ENCODE measurements around the gene CAMK1D. TPM values are rescaled to one million over a fixed set of nuclear protein-coding genes. Genes with fewer than 3 reads are reported as not detected.

The CAMK1D gene
- polyA plus RNA-seq, 2 of the 4 experiments (the other 2 are of a cell fraction), result 6.6 to 12.5 TPM

DNA sequence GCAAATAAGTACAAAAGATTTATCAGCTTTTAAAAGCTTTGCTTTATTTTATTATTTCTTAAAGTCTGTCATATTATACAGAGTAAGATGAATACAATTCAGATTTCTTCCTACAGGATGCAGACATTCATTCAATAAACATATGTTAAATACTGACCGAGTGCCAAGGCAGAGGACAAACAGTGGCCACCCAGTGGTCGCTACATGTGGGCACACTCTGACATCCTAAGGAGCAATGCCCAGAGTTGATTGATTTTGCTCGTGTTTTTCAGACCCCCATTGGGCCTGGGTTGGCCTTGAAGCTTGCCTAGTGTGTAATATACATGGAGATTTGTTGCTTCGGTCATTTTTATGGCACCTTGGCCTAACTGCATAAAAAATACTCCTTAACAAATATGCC lies 451.0 kb downstream of the CAMK1D start:
- H3K27ac ChIP-seq, result no peak overlapping the region
- H3K4me3 ChIP-seq, result no peak overlapping the region
- FAIRE-seq (no peak), DNase-seq (ENCODE audit: low read depth in 1 of 2, low spot score in 1 of 2) (no peak), ATAC-seq (peak; percentile 59 to 71; a peak in 4 of 6 replicates)
- H3K9me3 ChIP-seq, result no peaks in the 10 kb centered on the region
- no peak for TF ChIP-seq CHD4 (IDR thresholded peaks at IDR 0.05; ENCODE audit: borderline replicate concordance)
- TF ChIP-seq SMC3 (IDR thresholded peaks at IDR 0.05), result 0 out of 3 replicates have a peak, but pooled peaks have one; percentile 18
- WGBS (ENCODE audit: missing lambda C conversion rate), result 46% methylated on average over 4 of the region's 4 CpGs
- CTCF ChIA-PET, result interaction anchor here (0.5 to 2.0 kb wide), 6 partner anchors 11 to 256 kb away, joined by 3 to 8 read pairs (median 3); no protein-coding TSS in a partner anchor
- H3K4me1 ChIP-seq, result no peaks in the 10 kb centered on the region
- POLR2A ChIA-PET, result no interaction called here
- H3K4me2 ChIP-seq, result no peak overlapping the region

DNA sequence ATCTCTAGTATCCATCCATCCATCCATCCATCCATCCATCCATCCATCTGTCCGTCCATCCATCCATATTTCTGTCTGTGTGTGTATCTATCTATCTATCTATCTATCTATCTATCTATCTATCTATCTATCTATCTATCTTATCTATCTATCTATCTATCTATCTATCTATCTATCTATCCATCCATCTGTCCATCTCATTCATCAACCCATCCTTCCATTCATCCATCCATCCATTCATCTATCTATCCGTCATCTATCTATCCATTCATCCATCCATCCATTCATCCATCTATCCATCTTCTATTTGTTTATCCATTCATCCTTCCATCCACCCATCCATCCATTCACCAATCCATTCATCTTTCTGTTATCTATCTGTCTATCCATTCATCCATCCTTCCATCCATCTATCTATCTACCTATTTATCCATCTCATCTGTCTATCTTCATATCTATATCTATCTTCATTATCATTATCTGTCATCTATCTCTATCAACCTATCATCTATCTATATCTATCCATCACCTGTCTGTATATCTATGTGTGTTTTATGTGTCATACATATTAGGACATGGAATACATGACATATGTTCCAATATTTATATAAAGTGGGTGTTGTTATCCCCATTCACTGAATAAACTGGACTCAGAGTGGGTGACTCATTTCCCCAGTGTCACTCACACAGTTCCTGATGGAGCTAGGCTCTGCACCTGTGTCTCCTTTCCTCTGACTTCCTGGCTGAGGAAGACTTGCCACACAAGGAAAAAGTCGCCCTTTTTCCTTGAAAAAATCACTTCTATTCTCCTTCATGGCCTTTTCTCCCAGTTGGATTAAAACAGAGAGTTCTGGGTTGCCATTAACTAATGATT lies 452.1 kb downstream of the CAMK1D start:
- Histone ChIP-seq H3K4me1 (no peaks in the 10 kb centered on the region), H3K27ac (no peak overlapping the region), H3K4me2 (no peak overlapping the region), H3K4me3 (no peak overlapping the region), H3K9me3 (no peaks in the 10 kb centered on the region)
- DNase-seq (ENCODE audit: low read depth in 1 of 2, low spot score in 1 of 2) (no peak), FAIRE-seq (no peak), ATAC-seq (no peak)
- CTCF ChIA-PET, result interaction anchor here (0.7 to 1.2 kb wide), 3 partner anchors 14 to 255 kb away, joined by 3 read pairs; no protein-coding TSS in a partner anchor
- WGBS (ENCODE audit: missing lambda C conversion rate), result 60% methylated on average over 3 of the region's 3 CpGs
- POLR2A ChIA-PET, result no interaction called here
- TF ChIP-seq CBX2 (IDR thresholded peaks at IDR 0.05; ENCODE audit: borderline replicate concordance, low read depth), result no peak
- TF ChIP-seq HOXB13 (CRISPR knock-in tag; IDR thresholded peaks at IDR 0.05; ENCODE audit: low read depth), result no peak
- TF ChIP-seq MAZ (IDR thresholded peaks at IDR 0.05; ENCODE audit: borderline replicate concordance, low read depth, low read length), result no peak
- TF ChIP-seq CEBPB (IDR thresholded peaks at IDR 0.05), result no peak
- TF ChIP-seq, protein P1, sequence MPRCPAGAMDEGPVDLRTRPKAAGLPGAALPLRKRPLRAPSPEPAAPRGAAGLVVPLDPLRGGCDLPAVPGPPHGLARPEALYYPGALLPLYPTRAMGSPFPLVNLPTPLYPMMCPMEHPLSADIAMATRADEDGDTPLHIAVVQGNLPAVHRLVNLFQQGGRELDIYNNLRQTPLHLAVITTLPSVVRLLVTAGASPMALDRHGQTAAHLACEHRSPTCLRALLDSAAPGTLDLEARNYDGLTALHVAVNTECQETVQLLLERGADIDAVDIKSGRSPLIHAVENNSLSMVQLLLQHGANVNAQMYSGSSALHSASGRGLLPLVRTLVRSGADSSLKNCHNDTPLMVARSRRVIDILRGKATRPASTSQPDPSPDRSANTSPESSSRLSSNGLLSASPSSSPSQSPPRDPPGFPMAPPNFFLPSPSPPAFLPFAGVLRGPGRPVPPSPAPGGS (IDR thresholded peaks at IDR 0.05), result no peak
- TF ChIP-seq FOSB (CRISPR knock-in tag; IDR thresholded peaks at IDR 0.05), result no peak
- TF ChIP-seq HMGXB4 (CRISPR knock-in tag; IDR thresholded peaks at IDR 0.05; ENCODE audit: borderline replicate concordance), result no peak
- TF ChIP-seq EP300 (IDR thresholded peaks at IDR 0.05), result no peak
- no peak for TF ChIP-seq BHLHE40 (IDR thresholded peaks at IDR 0.05; ENCODE audit: low read depth, low read length)

GRCh38 chr10:12803776-12804175 lies 454.4 kb downstream of the CAMK1D start:
- no peaks in the 10 kb centered on the region for H3K9me3 ChIP-seq
- POLR2A ChIA-PET, result no interaction called here
- WGBS (ENCODE audit: missing lambda C conversion rate), result 84% methylated on average over 4 of the region's 4 CpGs
- DNase-seq (ENCODE audit: low read depth in 1 of 2, low spot score in 1 of 2) (no peak), FAIRE-seq (no peak), ATAC-seq (no peak)
- H3K4me1 ChIP-seq, result no peaks in the 10 kb centered on the region
- no peak overlapping the region for H3K4me3 ChIP-seq
- H3K27ac ChIP-seq, result no peak overlapping the region
- no peak overlapping the region for H3K4me2 ChIP-seq
- CTCF ChIA-PET, result interaction anchor here (0.7 kb wide), 1 partner anchor 12 kb away, joined by 3 read pairs; no protein-coding TSS in a partner anchor
- TF ChIP-seq, protein P2, sequence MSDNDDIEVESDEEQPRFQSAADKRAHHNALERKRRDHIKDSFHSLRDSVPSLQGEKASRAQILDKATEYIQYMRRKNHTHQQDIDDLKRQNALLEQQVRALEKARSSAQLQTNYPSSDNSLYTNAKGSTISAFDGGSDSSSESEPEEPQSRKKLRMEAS (IDR thresholded peaks at IDR 0.05), result no peak
- TF ChIP-seq, protein P3, sequence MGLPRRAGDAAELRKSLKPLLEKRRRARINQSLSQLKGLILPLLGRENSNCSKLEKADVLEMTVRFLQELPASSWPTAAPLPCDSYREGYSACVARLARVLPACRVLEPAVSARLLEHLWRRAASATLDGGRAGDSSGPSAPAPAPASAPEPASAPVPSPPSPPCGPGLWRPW (IDR thresholded peaks at IDR 0.05), result no peak
- TF ChIP-seq KDM1A (IDR thresholded peaks at IDR 0.05; ENCODE audit: low read depth), result no peak
- TF ChIP-seq CHD4 (IDR thresholded peaks at IDR 0.05; ENCODE audit: borderline replicate concordance), result no peak
- no peak for TF ChIP-seq SREBF2 (IDR thresholded peaks at IDR 0.05)
- no peak for TF ChIP-seq NPAS2 (CRISPR knock-in tag; IDR thresholded peaks at IDR 0.05; ENCODE audit: borderline replicate concordance)
- TF ChIP-seq ESRRA (IDR thresholded peaks at IDR 0.05; ENCODE audit: borderline replicate concordance, low read length), result no peak
- TF ChIP-seq JUN (IDR thresholded peaks at IDR 0.05), result no peak
- TF ChIP-seq, protein P4, sequence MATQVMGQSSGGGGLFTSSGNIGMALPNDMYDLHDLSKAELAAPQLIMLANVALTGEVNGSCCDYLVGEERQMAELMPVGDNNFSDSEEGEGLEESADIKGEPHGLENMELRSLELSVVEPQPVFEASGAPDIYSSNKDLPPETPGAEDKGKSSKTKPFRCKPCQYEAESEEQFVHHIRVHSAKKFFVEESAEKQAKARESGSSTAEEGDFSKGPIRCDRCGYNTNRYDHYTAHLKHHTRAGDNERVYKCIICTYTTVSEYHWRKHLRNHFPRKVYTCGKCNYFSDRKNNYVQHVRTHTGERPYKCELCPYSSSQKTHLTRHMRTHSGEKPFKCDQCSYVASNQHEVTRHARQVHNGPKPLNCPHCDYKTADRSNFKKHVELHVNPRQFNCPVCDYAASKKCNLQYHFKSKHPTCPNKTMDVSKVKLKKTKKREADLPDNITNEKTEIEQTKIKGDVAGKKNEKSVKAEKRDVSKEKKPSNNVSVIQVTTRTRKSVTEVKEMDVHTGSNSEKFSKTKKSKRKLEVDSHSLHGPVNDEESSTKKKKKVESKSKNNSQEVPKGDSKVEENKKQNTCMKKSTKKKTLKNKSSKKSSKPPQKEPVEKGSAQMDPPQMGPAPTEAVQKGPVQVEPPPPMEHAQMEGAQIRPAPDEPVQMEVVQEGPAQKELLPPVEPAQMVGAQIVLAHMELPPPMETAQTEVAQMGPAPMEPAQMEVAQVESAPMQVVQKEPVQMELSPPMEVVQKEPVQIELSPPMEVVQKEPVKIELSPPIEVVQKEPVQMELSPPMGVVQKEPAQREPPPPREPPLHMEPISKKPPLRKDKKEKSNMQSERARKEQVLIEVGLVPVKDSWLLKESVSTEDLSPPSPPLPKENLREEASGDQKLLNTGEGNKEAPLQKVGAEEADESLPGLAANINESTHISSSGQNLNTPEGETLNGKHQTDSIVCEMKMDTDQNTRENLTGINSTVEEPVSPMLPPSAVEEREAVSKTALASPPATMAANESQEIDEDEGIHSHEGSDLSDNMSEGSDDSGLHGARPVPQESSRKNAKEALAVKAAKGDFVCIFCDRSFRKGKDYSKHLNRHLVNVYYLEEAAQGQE (IDR thresholded peaks at IDR 0.05), result no peak
- TF ChIP-seq HMGXB4 (CRISPR knock-in tag; IDR thresholded peaks at IDR 0.05; ENCODE audit: borderline replicate concordance), result no peak
- TF ChIP-seq ZSCAN20 (CRISPR knock-in tag; IDR thresholded peaks at IDR 0.05), result no peak
